ENCODE data around the gene CDH23.

DNA sequence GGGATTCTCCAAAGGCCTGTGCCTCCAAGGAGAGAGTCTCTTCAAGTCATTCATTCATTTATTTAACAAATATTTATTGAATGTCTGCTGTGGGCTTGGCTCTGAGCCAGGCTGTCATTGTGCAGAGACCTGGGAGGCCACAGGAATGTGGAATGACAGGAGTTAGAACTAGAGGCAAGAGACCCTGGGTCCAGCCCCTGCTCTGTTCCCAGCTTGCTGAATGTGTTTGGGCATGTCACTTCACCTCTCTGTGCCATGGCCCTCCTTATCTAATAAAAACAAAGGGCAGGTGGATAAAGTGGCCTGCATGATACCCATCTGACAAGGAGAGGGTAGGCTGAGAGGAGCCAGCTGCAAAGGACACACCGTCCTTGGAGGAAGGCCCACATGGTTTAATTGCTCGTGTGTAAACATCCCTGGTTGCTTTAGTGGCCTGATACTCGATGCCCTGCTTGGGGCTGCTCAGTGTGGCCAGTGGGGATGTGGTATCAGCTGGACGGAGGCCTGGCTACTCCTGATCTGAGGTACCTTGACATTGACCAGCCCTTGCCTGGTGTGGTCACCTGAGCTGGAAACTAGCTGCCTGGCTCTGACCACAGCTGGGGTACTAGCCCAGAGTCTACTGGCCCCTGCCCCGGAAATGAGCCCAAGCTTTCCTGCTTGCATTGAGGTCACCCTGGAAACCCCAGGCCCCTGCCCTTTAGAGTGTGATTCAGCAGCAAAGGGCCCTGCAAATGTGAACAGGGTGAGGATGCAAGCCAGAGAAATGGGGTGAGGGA, 116.2 kb downstream of the CDH23 start:
- TF ChIP-seq TCF7 (CRISPR knock-in tag; IDR thresholded peaks at IDR 0.05; ENCODE audit: low read depth) (no peak), FOXP4 (CRISPR knock-in tag; IDR thresholded peaks at IDR 0.05) (no peak)

All from WTC11 (cell line).